ENCODE data around the gene REPIN1.

The REPIN1 gene

GRCh38 chr7:150340024-150340749 is 28.4 kb upstream of the REPIN1 start:
- H3K27me3 Mint-ChIP-seq, result peaks cover 24% of the 10 kb centered on the region
- ATAC-seq (replicated peaks; ENCODE audit: extremely low read depth, poor library complexity, severe bottlenecking), result no peak

GRCh38 chr7:150340875-150341262 is 27.8 kb upstream of the REPIN1 start:
- H3K27ac Mint-ChIP-seq (ENCODE audit: low read depth), result no peak overlapping the region
- peaks cover 27% of the 10 kb centered on the region for H3K27me3 Mint-ChIP-seq

More at GRCh38 chr7:150340024-150340749, 28.4 kb upstream of the REPIN1 start:
- no peaks in the 10 kb centered on the region for H3K9me3 Mint-ChIP-seq
- H3K36me3 Mint-ChIP-seq (ENCODE audit: insufficient read depth), result peaks cover 6% of the 10 kb centered on the region
- DNase-seq (ENCODE audit: low spot score in 2 of 2), result no peak
- no peak overlapping the region for H3K27ac Mint-ChIP-seq (ENCODE audit: low read depth)
- no peak overlapping the region for H3K4me3 Mint-ChIP-seq
- peaks cover 5% of the 10 kb centered on the region for H3K4me1 Mint-ChIP-seq

GRCh38 chr7:150341263-150342120 is 27.1 kb upstream of the REPIN1 start, which contains the start of gene RARRES2:
TSS of gene RARRES2 (minus strand) at chr7:150341629. CDS start at chr7:150340609, 1,020 bp downstream.
- Mint-ChIP-seq H3K4me3 (no peak within 1 kb of the TSS), H3K9me3 (no peaks in the 10 kb centered on the region), H3K27ac (ENCODE audit: low read depth) (no peak within 1 kb of the TSS), H3K4me1 (peaks cover 5% of the 10 kb centered on the region), H3K27me3 (peaks cover 33% of the 10 kb centered on the region), H3K36me3 (ENCODE audit: insufficient read depth) (peaks cover 6% of the 10 kb centered on the region)
- ATAC-seq (replicated peaks; ENCODE audit: extremely low read depth, poor library complexity, severe bottlenecking) (no peak), DNase-seq (ENCODE audit: low spot score in 2 of 2) (no peak)

More at GRCh38 chr7:150340875-150341262, 27.8 kb upstream of the REPIN1 start:
- H3K4me1 Mint-ChIP-seq, result peaks cover 5% of the 10 kb centered on the region
- no peaks in the 10 kb centered on the region for H3K9me3 Mint-ChIP-seq
- DNase-seq (ENCODE audit: low spot score in 2 of 2) (no peak), ATAC-seq (replicated peaks; ENCODE audit: extremely low read depth, poor library complexity, severe bottlenecking) (no peak)
- no peak overlapping the region for H3K4me3 Mint-ChIP-seq
- H3K36me3 Mint-ChIP-seq (ENCODE audit: insufficient read depth), result peaks cover 6% of the 10 kb centered on the region

- Mint-ChIP-seq H3K4me1 (peaks cover 5% of the 10 kb centered on the region), H3K27me3 (peaks cover 38% of the 10 kb centered on the region), H3K9me3 (no peaks in the 10 kb centered on the region), H3K27ac (ENCODE audit: low read depth) (no peak overlapping the region), H3K36me3 (ENCODE audit: insufficient read depth) (peaks cover 6% of the 10 kb centered on the region), H3K4me3 (no peak overlapping the region)
- DNase-seq (ENCODE audit: low spot score in 2 of 2) (no peak), ATAC-seq (replicated peaks; ENCODE audit: extremely low read depth, poor library complexity, severe bottlenecking) (no peak)
Observed at GRCh38 chr7:150342121-150342408, 26.6 kb upstream of the REPIN1 start.

GRCh38 chr7:150343225-150343624 is 25.4 kb upstream of the REPIN1 start:
- ATAC-seq (replicated peaks; ENCODE audit: extremely low read depth, poor library complexity, severe bottlenecking) (no peak), DNase-seq (ENCODE audit: low spot score in 2 of 2) (no peak)
- Mint-ChIP-seq H3K4me1 (peaks cover under 1% of the 10 kb centered on the region), H3K36me3 (ENCODE audit: insufficient read depth) (peaks cover 3% of the 10 kb centered on the region), H3K27ac (ENCODE audit: low read depth) (no peak overlapping the region), H3K4me3 (no peak overlapping the region), H3K27me3 (peaks cover 38% of the 10 kb centered on the region), H3K9me3 (no peaks in the 10 kb centered on the region)

GRCh38 chr7:150344299-150344698 is 24.3 kb upstream of the REPIN1 start:
- no peaks in the 10 kb centered on the region for H3K9me3 Mint-ChIP-seq
- H3K4me1 Mint-ChIP-seq, result no peaks in the 10 kb centered on the region
- H3K36me3 Mint-ChIP-seq (ENCODE audit: insufficient read depth), result peaks cover 2% of the 10 kb centered on the region
- no peak overlapping the region for H3K4me3 Mint-ChIP-seq
- H3K27me3 Mint-ChIP-seq, result peaks cover 38% of the 10 kb centered on the region
- ATAC-seq (replicated peaks; ENCODE audit: extremely low read depth, poor library complexity, severe bottlenecking), result no peak
- no peak overlapping the region for H3K27ac Mint-ChIP-seq (ENCODE audit: low read depth)
- DNase-seq (ENCODE audit: low spot score in 2 of 2), result no peak

GRCh38 chr7:150345012-150345411 is 23.6 kb upstream of the REPIN1 start:
- Mint-ChIP-seq H3K27ac (ENCODE audit: low read depth) (no peak overlapping the region), H3K36me3 (ENCODE audit: insufficient read depth) (peaks cover 2% of the 10 kb centered on the region)
- no peak for ATAC-seq (replicated peaks; ENCODE audit: extremely low read depth, poor library complexity, severe bottlenecking)

GRCh38 chr7:150346922-150347321 is 21.7 kb upstream of the REPIN1 start:
- no peak overlapping the region for H3K27ac Mint-ChIP-seq (ENCODE audit: low read depth)
- peaks cover 33% of the 10 kb centered on the region for H3K27me3 Mint-ChIP-seq
- H3K9me3 Mint-ChIP-seq, result no peaks in the 10 kb centered on the region
- DNase-seq (ENCODE audit: low spot score in 2 of 2) (no peak), ATAC-seq (replicated peaks; ENCODE audit: extremely low read depth, poor library complexity, severe bottlenecking) (no peak)
- no peaks in the 10 kb centered on the region for H3K36me3 Mint-ChIP-seq (ENCODE audit: insufficient read depth)
- H3K4me1 Mint-ChIP-seq, result no peaks in the 10 kb centered on the region
- H3K4me3 Mint-ChIP-seq, result no peak overlapping the region

More at GRCh38 chr7:150345012-150345411, 23.6 kb upstream of the REPIN1 start:
- no peak overlapping the region for H3K4me3 Mint-ChIP-seq
- H3K4me1 Mint-ChIP-seq, result no peaks in the 10 kb centered on the region
- H3K9me3 Mint-ChIP-seq, result no peaks in the 10 kb centered on the region
- peaks cover 38% of the 10 kb centered on the region for H3K27me3 Mint-ChIP-seq
- DNase-seq (ENCODE audit: low spot score in 2 of 2), result no peak

GRCh38 chr7:150351587-150352194 is 16.9 kb upstream of the REPIN1 start:
- ATAC-seq (replicated peaks; ENCODE audit: extremely low read depth, poor library complexity, severe bottlenecking) (no peak), DNase-seq (ENCODE audit: low spot score in 2 of 2) (no peak)
- Mint-ChIP-seq H3K4me3 (no peak overlapping the region), H3K4me1 (peaks cover 6% of the 10 kb centered on the region), H3K27ac (ENCODE audit: low read depth) (no peak overlapping the region), H3K9me3 (no peaks in the 10 kb centered on the region), H3K27me3 (peaks cover 3% of the 10 kb centered on the region), H3K36me3 (ENCODE audit: insufficient read depth) (peaks cover 2% of the 10 kb centered on the region)

GRCh38 chr7:150355666-150356059 is 13.0 kb upstream of the REPIN1 start:
- ATAC-seq (replicated peaks; ENCODE audit: extremely low read depth, poor library complexity, severe bottlenecking) (no peak), DNase-seq (ENCODE audit: low spot score in 2 of 2) (no peak)
- Mint-ChIP-seq H3K4me3 (no peak overlapping the region), H3K9me3 (no peaks in the 10 kb centered on the region), H3K36me3 (ENCODE audit: insufficient read depth) (peaks cover 9% of the 10 kb centered on the region), H3K27ac (ENCODE audit: low read depth) (no peak overlapping the region), H3K27me3 (no peaks in the 10 kb centered on the region), H3K4me1 (peaks cover 40% of the 10 kb centered on the region)

GRCh38 chr7:150356265-150356897 is 12.2 kb upstream of the REPIN1 start:
- Mint-ChIP-seq H3K27ac (ENCODE audit: low read depth) (no peak overlapping the region), H3K9me3 (no peaks in the 10 kb centered on the region), H3K4me3 (no peak overlapping the region), H3K4me1 (peaks cover 40% of the 10 kb centered on the region), H3K27me3 (no peaks in the 10 kb centered on the region), H3K36me3 (ENCODE audit: insufficient read depth) (peaks cover 9% of the 10 kb centered on the region)
- no peak for ATAC-seq (replicated peaks; ENCODE audit: extremely low read depth, poor library complexity, severe bottlenecking)
- no peak for DNase-seq (ENCODE audit: low spot score in 2 of 2)

- DNase-seq (ENCODE audit: low spot score in 2 of 2) (peak; percentile 41 to 64), ATAC-seq (replicated peaks; ENCODE audit: extremely low read depth, poor library complexity, severe bottlenecking) (peak; percentile 94)
- peaks cover 40% of the 10 kb centered on the region for H3K4me1 Mint-ChIP-seq
- H3K27me3 Mint-ChIP-seq, result no peaks in the 10 kb centered on the region
- H3K9me3 Mint-ChIP-seq, result no peaks in the 10 kb centered on the region
- peaks cover 9% of the 10 kb centered on the region for H3K36me3 Mint-ChIP-seq (ENCODE audit: insufficient read depth)
- peak overlapping the region; percentile 25 for H3K4me3 Mint-ChIP-seq
- H3K27ac Mint-ChIP-seq (ENCODE audit: low read depth), result no peak overlapping the region
Observed at GRCh38 chr7:150357270-150357669, 11.4 kb upstream of the REPIN1 start.

All from central memory CD8-positive, alpha-beta T cell (primary cell).